Large intestine (tissue), 3 donors: Measurements from ENCODE around the gene SENP8. TPM values are rescaled to one million over a fixed set of nuclear protein-coding genes. Genes with fewer than 3 reads are reported as not detected.

Experiments used
- DNase-seq, 2 donors: peaks; one replicate each; pipeline versions ENCODE4 v3.0.0 to v3.0.0-alpha.2; 2013
- H3K27ac ChIP-seq: one replicate; pipeline ENCODE4 v1.5.1; 2013; ENCODE audit warnings: low read length
- H3K27me3 ChIP-seq: 2 replicates; pipeline ENCODE4 v1.6.1; 2013; ENCODE audit warnings: low read length; ENCODE audit not compliant: control insufficient read depth, insufficient read depth
- H3K36me3 ChIP-seq: 2 replicates; pipeline ENCODE4 v1.6.1; 2013; ENCODE audit warnings: low read length; ENCODE audit not compliant: control insufficient read depth, insufficient read depth
- H3K4me1 ChIP-seq: one replicate; pipeline ENCODE4 v1.6.1; 2013; ENCODE audit warnings: low read length; ENCODE audit not compliant: control insufficient read depth, insufficient read depth
- H3K4me3 ChIP-seq: one replicate; pipeline ENCODE4 v1.5.1; 2013; ENCODE audit warnings: low read length
- H3K9me3 ChIP-seq: one replicate; pipeline ENCODE4 v1.6.1; 2013; ENCODE audit warnings: mild to moderate bottlenecking, low read depth, low read length, moderate library complexity; ENCODE audit not compliant: control insufficient read depth
- WGBS: methylation state at CpG from one replicate; pipeline ENCODE4 v1.1.5; 2013; ENCODE audit warnings: low lambda C conversion rate; ENCODE audit not compliant: insufficient coverage; 5-methylcytosine and 5-hydroxymethylcytosine counted together
- polyA plus RNA-seq: library from polyadenylated mRNA; unstranded; fragments of 120-200 nt; gene quantifications from one replicate; pipeline ENCODE4 v1.2.1, GENCODE V29; 2013

The SENP8 gene
- polyA plus RNA-seq, 1 donor, result 3.4 TPM

DNA sequence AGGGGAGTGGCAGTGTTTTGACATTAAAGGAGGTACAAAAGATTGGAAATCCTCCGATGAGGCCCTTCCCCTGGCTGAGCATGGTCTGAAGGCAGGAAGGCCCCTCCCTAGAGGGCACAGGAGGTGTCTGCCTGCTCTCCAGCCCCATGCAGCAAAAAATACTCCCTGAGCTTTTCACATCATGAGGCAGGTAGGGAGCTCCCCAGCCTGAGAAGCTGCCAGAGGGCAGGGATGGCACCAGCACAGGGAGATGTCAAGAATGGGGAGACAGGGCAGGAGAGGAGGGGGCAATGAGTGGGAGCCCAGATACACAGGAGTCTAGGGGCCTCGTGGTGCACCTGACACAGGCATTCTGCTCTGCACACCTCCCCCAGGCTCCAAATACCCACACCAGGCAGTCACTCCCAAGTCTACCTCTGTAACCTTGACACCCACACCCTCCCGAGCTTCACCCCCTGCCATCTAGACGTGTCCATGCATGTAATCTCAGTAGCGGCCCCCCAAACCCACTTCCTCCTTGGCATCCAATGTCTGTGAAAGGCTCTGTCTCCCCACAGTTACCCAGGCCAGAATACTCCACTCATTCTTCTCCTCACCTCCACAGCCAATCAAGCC, 56.5 kb downstream of the SENP8 start:
- H3K4me1 ChIP-seq, result peaks cover 11% of the 10 kb centered on the region
- no peaks in the 10 kb centered on the region for H3K27me3 ChIP-seq
- DNase-seq, result no peak
- no peaks in the 10 kb centered on the region for H3K36me3 ChIP-seq
- WGBS, result no CpG with 5 or more reads among the region's 5 CpGs
- H3K4me3 ChIP-seq, result no peak overlapping the region
- H3K27ac ChIP-seq, result no peak overlapping the region
- H3K9me3 ChIP-seq, result no peaks in the 10 kb centered on the region

DNA sequence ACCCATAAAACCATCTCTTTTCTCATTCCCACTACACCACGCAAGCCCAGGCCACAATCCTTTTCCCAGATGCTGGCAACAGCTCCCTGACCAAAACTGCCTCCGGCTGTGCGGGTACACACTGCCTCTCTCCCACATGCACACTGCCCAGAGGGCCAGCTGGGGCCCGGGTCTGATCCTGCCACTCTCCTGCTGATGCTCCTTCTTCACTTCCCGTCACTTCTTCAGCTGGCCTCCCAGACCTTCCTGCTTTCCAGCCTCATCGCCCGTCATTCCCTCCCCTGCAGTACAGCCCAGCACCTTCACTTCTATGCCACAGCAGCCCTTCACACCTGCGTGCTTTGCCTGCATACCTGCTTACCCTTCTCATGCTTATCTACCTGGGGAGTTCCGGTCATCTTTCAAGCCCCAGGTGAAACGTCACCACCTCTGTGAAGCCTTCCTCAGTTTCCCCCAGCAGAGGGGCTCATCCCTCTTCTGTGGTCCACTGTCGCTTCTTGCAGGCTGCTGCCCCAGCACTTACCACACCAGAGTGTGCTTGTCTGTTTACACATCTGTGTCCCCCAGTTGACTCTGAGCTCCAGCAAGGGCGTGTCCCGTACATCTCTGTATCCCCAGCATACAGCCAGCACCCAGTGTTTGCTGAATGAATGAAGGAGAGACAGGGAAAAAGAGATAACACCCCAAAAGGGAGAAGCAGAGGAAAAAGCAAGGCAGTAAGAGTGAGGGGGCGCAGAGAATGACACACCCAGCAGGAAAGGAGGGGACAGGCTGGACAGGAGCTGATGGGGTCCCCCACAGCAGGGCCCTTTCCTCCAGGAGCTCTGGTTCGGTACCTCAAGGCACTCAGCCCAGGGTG, 57.2 kb downstream of the SENP8 start:
- peaks cover 11% of the 10 kb centered on the region for H3K4me1 ChIP-seq
- no peaks in the 10 kb centered on the region for H3K27me3 ChIP-seq
- WGBS, result 80% methylated on average over 6 of the region's 15 CpGs
- no peak overlapping the region for H3K4me3 ChIP-seq
- H3K9me3 ChIP-seq, result no peaks in the 10 kb centered on the region
- H3K36me3 ChIP-seq, result no peaks in the 10 kb centered on the region
- H3K27ac ChIP-seq, result no peak overlapping the region
- DNase-seq, result no peak

DNA sequence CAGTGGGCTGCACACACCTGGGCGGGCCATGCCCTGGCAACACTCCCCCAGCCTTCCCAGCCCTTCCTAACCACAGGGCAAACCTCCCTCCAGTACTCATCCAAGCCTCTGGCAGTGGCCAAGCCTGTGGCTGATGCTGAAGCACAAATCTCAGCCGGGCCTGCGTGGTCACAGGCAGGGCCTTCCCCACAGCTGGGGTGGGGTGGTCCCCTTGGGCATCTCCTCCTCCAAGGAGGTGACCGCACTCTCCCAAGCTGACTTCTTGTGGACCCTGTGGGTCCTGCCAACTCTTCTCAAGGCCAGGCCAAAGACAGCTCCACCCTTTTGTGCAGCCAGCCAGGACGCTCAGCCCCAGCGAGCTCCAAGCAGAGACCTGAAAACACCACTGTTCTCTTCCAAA, 58.0 kb downstream of the SENP8 start:
- no peaks in the 10 kb centered on the region for H3K27me3 ChIP-seq
- H3K9me3 ChIP-seq, result no peaks in the 10 kb centered on the region
- H3K27ac ChIP-seq, result no peak overlapping the region
- no peaks in the 10 kb centered on the region for H3K36me3 ChIP-seq
- H3K4me1 ChIP-seq, result peaks cover 4% of the 10 kb centered on the region
- no CpG with 5 or more reads among the region's 6 CpGs for WGBS
- DNase-seq, result no peak
- no peak overlapping the region for H3K4me3 ChIP-seq

DNA sequence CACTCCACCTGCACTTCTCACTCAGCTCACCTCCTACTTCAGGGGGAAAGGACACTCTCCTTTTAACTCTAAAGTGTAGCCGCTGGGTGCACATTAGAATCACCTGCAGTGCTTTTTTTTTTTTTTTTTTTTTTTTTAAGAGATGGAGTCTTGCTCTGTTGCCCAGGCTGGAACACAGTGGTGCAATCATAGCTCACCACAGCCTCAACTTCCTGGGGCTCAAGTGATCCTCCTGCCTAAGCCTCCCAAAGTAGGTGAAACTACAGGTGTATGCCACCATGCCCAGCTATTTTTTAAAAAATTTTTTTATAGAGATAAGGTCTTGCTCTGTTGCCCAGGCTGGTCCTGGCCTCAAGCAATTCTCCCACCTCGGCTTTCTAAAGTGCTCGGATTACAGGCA, 58.5 kb downstream of the SENP8 start:
- Histone ChIP-seq H3K4me1 (peaks cover 4% of the 10 kb centered on the region), H3K36me3 (no peaks in the 10 kb centered on the region), H3K27ac (no peak overlapping the region), H3K27me3 (no peaks in the 10 kb centered on the region), H3K9me3 (no peaks in the 10 kb centered on the region), H3K4me3 (no peak overlapping the region)
- no CpG with 5 or more reads among the region's 3 CpGs for WGBS
- DNase-seq, result no peak

DNA sequence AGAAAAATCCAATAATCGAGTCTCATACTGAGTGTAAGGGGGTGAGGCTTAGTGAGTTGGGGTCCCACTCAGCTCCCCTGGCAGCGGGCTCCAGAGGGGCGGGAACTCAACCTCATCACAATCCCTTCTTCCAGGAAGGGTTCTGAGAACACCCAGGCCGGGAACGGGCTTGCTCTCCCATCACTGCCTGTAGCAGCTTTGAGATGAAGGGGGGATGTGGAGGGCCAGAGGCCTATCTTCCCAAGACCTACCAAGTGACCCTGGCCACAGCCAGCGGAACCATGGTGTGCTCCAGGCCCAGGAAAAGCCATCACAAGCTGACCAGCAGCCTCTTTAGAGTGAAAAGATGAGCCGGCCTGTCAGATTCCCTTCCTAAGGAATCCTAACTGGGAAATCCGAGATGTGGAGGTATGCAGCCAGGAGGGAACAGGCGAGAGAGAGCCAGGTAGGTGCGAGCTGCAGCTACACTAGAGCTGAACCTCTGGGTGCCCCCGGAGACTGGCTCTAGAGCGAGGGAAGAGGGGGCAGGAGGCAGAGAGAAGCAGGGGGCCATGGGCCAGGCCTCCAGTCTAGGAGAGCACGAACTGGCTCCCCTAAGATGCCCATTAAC, 60.9 kb downstream of the SENP8 start:
- Histone ChIP-seq H3K9me3 (no peaks in the 10 kb centered on the region), H3K27me3 (peaks cover 7% of the 10 kb centered on the region), H3K4me1 (peaks cover 7% of the 10 kb centered on the region), H3K4me3 (no peak overlapping the region), H3K36me3 (no peaks in the 10 kb centered on the region), H3K27ac (no peak overlapping the region)
- DNase-seq, result no peak
- WGBS, result no CpG with 5 or more reads among the region's 13 CpGs

DNA sequence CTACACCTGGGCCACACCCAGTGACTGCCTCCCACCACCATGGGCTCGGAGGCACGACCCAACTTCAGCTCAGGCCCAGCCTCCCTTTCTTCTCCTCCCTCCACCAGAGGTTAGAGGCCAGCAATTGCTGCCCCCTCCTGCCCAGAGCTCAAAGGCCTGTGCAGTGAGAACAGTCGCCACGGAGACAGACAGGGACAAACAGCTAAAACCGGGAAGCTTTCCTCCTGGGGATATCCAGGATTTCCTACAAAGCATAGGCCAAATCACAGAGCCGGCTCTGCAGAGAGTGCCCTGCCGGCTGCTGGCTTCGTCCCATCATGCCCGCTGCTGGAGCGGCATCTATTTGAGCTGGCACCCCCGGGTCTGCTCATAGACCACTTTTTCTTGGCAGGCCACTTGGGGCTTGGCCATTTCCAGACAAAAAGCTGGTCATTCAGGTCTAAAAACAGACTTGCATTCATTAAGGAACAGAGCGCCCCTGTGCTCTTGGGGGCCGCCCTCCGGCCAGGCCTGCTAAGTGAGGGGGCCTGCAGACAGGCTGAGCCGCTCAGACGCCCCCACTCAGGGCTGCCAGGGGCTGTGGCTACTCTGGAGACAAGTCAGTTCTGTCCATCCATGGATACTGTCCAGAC, 61.9 kb downstream of the SENP8 start:
- Histone ChIP-seq H3K27me3 (peaks cover 13% of the 10 kb centered on the region), H3K4me3 (no peak overlapping the region), H3K4me1 (peaks cover 7% of the 10 kb centered on the region), H3K9me3 (no peaks in the 10 kb centered on the region), H3K36me3 (no peaks in the 10 kb centered on the region), H3K27ac (no peak overlapping the region)
- DNase-seq, result peak in 1 of 2 donors; percentile 42
- WGBS, result no CpG with 5 or more reads among the region's 16 CpGs

DNA sequence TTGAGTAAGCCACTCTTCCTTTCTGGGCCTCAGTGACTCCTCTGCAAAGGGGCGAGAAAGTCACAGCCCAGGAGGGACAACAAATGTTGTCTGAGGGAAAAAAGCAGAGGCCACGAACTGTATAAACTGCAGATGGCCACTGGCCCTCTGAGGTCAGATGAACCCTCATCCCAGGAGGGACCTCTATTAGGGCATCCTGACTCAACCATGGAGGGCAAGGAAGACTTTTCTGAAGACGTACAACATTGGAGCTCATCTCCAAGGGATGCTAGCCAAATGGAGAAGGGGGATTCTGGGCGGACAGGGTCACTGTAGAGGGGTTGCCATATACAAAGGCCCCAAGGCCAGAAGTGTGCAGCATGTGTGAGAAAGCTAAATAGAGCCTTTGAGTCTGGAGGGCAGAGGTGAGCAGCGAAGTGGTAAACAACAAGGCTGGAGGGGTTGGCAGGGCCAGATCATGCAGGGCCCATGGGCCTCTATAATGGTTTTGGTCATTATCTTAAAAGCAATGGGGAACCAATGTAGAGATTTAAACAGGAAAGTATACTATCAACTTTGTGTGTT, 62.6 kb downstream of the SENP8 start:
- H3K4me3 ChIP-seq, result no peak overlapping the region
- DNase-seq, result no peak
- peaks cover 7% of the 10 kb centered on the region for H3K4me1 ChIP-seq
- H3K9me3 ChIP-seq, result no peaks in the 10 kb centered on the region
- no peaks in the 10 kb centered on the region for H3K36me3 ChIP-seq
- H3K27ac ChIP-seq, result no peak overlapping the region
- H3K27me3 ChIP-seq, result peaks cover 13% of the 10 kb centered on the region
- no CpG with 5 or more reads among the region's 5 CpGs for WGBS

DNA sequence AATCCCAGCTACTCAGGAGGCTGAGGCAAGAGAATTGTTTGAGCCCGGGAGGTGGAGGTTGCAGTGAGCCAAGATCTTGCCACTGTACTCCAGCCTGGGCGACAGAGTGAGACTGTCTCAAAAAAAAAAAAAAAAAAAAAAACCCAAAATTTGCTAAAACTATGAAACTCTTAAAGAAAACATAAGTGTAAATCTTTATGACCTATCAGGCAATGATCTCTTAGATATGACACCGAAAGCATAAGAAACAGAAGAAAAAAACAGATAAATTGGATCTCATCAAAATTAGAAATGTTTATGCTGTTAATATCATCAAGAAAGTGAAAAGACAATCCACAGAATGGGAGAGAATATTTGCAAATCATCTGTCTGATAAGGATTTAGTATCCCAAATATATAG, 64.0 kb downstream of the SENP8 start:
- no peaks in the 10 kb centered on the region for H3K9me3 ChIP-seq

DNA sequence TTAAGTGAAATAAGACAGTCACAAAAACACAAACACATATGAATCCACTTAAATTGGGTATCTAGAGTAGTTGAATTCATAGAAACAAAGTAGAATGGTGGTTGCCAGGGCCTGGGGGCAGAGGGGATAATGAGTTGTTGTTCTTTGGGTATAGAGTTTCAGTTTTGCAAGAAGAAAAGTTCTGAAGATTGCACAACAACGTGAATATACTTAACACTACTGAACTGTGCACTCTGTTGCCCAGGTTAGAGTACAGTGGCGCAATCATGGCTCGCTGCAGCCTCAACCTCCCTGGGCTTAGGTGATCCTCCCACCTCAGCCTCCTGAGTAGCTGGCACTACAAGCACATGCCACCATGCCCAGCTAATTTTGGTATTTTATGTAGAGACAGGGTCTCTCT, 64.5 kb downstream of the SENP8 start:
- Histone ChIP-seq H3K9me3 (no peaks in the 10 kb centered on the region), H3K4me1 (peaks cover 7% of the 10 kb centered on the region), H3K36me3 (no peaks in the 10 kb centered on the region), H3K27me3 (peaks cover 13% of the 10 kb centered on the region), H3K4me3 (no peak overlapping the region), H3K27ac (no peak overlapping the region)
- DNase-seq, result peak in 1 of 2 donors; percentile 46
- WGBS, result no CpG with 5 or more reads among the region's 3 CpGs

More for the DNA sequence above, 64.0 kb downstream of the SENP8 start:
- Histone ChIP-seq H3K4me1 (peaks cover 7% of the 10 kb centered on the region), H3K27me3 (peaks cover 13% of the 10 kb centered on the region), H3K27ac (no peak overlapping the region), H3K4me3 (no peak overlapping the region), H3K36me3 (no peaks in the 10 kb centered on the region)
- no peak for DNase-seq
- 100% methylated on average over 1 of the region's 3 CpGs for WGBS

DNA sequence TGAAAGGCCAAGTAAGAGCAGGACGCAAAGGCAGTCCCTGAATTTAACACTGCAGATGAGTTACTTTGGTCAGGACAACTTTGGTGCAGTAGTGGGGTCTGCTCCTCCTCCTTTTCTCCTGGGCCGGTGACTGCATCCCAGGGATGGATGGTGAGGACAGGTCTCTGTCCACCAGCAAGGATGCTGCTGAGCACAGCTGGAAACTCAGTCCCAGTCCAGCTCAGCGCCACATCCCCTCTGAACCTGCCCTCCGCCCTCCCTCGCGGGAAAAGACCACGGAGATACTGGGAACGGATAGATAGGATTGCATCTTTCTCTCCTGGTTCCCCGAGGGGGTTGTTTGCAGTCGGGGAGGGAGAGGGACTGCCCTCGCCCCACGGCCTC, 65.6 kb downstream of the SENP8 start:
- peak overlapping the region; percentile 24 for H3K4me3 ChIP-seq
- no peak overlapping the region for H3K27ac ChIP-seq
- H3K36me3 ChIP-seq, result no peaks in the 10 kb centered on the region
- no peaks in the 10 kb centered on the region for H3K9me3 ChIP-seq
- DNase-seq, result no peak
- WGBS, result no CpG with 5 or more reads among the region's 12 CpGs
- H3K27me3 ChIP-seq, result peaks cover 13% of the 10 kb centered on the region
- H3K4me1 ChIP-seq, result peaks cover 7% of the 10 kb centered on the region
